Immature natural killer cell (primary cell): ENCODE results near the gene FXYD2. TPM values are rescaled to one million over a fixed set of nuclear protein-coding genes. Genes with fewer than 3 reads are reported as not detected.

Experiments
- DNase-seq, 3 donors: peaks; one replicate each; pipeline ENCODE4 v3.0.0; 2022; ENCODE audit warnings: mixed read lengths in 1 of 3
- H3K27ac Mint-ChIP-seq, 6 donors: one replicate each; pipeline ENCODE4 v1.8.0; 2020; ENCODE audit warnings: mixed read lengths in 6 of 6, mild to moderate bottlenecking in 5 of 6, inconsistent platforms in 4 of 6, moderate library complexity in 3 of 6
- H3K27me3 Mint-ChIP-seq, 3 donors: one replicate each; pipeline ENCODE4 v1.8.0; 2020 to 2021; ENCODE audit warnings: low read depth in 3 of 3, mild to moderate bottlenecking in 3 of 3, mixed read lengths in 3 of 3, moderate library complexity in 3 of 3, inconsistent platforms in 1 of 3
- H3K36me3 Mint-ChIP-seq, 3 donors: one replicate each; pipeline ENCODE4 v1.8.0; 2020; ENCODE audit warnings: mixed read lengths in 3 of 3, inconsistent platforms in 2 of 3, mild to moderate bottlenecking in 2 of 3
- H3K4me1 Mint-ChIP-seq, 2 donors: one replicate each; pipeline ENCODE4 v1.8.0; 2020; ENCODE audit warnings: inconsistent platforms in 2 of 2, mild to moderate bottlenecking in 2 of 2, mixed read lengths in 2 of 2, moderate library complexity in 1 of 2
- H3K4me3 Mint-ChIP-seq, 5 donors: one replicate each; pipeline ENCODE4 v1.8.0; 2020; ENCODE audit warnings: mild to moderate bottlenecking in 5 of 5, mixed read lengths in 5 of 5, inconsistent platforms in 3 of 5, moderate library complexity in 3 of 5
- H3K9me3 Mint-ChIP-seq, 6 donors: one replicate each; pipeline ENCODE4 v1.8.0; 2020; ENCODE audit warnings: mild to moderate bottlenecking in 6 of 6, mixed read lengths in 6 of 6, inconsistent platforms in 4 of 6, moderate library complexity in 3 of 6
- polyA plus RNA-seq, 3 donors: library from polyadenylated mRNA; unstranded; fragments of 300-500 nt; fragmentation: Illumina TruSeq; gene quantifications; one replicate each; pipeline ENCODE4 v1.2.3, GENCODE V29; 2021

The FXYD2 gene
- polyA plus RNA-seq, 3 donors from 2014 or later, result 1.3 to 12.0 (median 3.4) TPM

- Mint-ChIP-seq H3K36me3 (no peaks in the 10 kb centered on the region), H3K27me3 (peaks cover 2 to 5% (median 4%) of the 10 kb centered on the region in 3 donors), H3K4me1 (peaks cover 0 to 6% of the 10 kb centered on the region in 2 donors), H3K9me3 (no peaks in the 10 kb centered on the region), H3K4me3 (no peak overlapping the region), H3K27ac (no peak overlapping the region)
- DNase-seq, result no peak
Measured at GRCh38 chr11:117863383-117863782, 38.8 kb upstream of the FXYD2 start.

- H3K36me3 Mint-ChIP-seq, result no peaks in the 10 kb centered on the region
- H3K27me3 Mint-ChIP-seq, result peaks cover 2 to 5% (median 4%) of the 10 kb centered on the region in 3 donors
- H3K9me3 Mint-ChIP-seq, result no peaks in the 10 kb centered on the region
- no peak overlapping the region for H3K4me3 Mint-ChIP-seq
- no peak overlapping the region for H3K27ac Mint-ChIP-seq
- DNase-seq, result no peak
- peaks cover 0 to 6% of the 10 kb centered on the region in 2 donors for H3K4me1 Mint-ChIP-seq
Measured at GRCh38 chr11:117862753-117863152, 38.2 kb upstream of the FXYD2 start.

DNA sequence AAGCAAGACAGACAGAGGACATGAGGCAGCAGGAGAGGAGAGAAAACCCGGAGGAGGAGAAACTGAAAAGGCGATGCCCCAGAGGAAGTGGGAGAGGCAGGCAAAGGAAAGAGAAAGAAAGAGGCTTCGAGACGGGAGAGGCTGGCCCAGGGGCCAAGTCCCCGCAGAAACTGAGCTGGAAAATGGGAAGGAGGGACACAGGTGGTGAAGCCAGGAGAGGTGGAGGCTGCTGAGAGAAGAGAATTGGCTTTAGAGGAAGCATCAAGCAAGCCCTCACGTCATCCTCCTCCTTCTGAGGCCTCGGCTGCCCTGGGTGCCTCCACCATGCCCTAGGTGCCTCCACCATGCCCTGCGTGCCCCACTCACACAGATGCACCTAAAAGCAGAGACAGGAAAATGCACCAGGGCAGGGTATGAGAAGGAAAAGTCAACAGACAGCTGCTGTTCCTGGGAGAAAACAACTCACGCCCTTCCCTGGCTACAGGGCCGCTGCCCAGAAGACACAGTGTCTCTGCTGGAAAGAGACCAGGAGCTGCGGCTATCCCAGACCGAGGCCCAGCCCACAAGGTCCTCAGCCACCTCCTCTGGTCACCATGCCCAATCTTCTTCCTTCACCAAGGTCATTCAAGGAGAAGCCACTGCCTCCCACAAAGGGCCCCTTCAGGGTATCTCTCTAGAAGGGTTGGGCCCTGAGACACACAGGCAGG lies 37.6 kb upstream of the FXYD2 start:
- Mint-ChIP-seq H3K36me3 (no peaks in the 10 kb centered on the region), H3K4me1 (peaks cover 0 to 6% of the 10 kb centered on the region in 2 donors), H3K9me3 (no peaks in the 10 kb centered on the region), H3K4me3 (no peak overlapping the region), H3K27ac (no peak overlapping the region), H3K27me3 (peaks cover 2 to 5% (median 4%) of the 10 kb centered on the region in 3 donors)
- no peak for DNase-seq

GRCh38 chr11:117861151-117862018 lies 36.8 kb upstream of the FXYD2 start:
- Mint-ChIP-seq H3K36me3 (no peaks in the 10 kb centered on the region), H3K27me3 (peaks cover 2 to 7% (median 2%) of the 10 kb centered on the region in 3 donors), H3K27ac (no peak overlapping the region), H3K4me3 (no peak overlapping the region), H3K9me3 (no peaks in the 10 kb centered on the region), H3K4me1 (peaks cover 0 to 6% of the 10 kb centered on the region in 2 donors)
- no peak for DNase-seq

- Mint-ChIP-seq H3K27ac (no peak overlapping the region), H3K9me3 (no peaks in the 10 kb centered on the region), H3K4me3 (no peak overlapping the region), H3K36me3 (peaks cover 0 to 3% (median 0%) of the 10 kb centered on the region in 3 donors), H3K27me3 (peaks cover 2 to 3% (median 2%) of the 10 kb centered on the region in 3 donors), H3K4me1 (peaks cover 0 to 6% of the 10 kb centered on the region in 2 donors)
- no peak for DNase-seq
Measured at GRCh38 chr11:117860139-117860538, 35.6 kb upstream of the FXYD2 start.

DNA sequence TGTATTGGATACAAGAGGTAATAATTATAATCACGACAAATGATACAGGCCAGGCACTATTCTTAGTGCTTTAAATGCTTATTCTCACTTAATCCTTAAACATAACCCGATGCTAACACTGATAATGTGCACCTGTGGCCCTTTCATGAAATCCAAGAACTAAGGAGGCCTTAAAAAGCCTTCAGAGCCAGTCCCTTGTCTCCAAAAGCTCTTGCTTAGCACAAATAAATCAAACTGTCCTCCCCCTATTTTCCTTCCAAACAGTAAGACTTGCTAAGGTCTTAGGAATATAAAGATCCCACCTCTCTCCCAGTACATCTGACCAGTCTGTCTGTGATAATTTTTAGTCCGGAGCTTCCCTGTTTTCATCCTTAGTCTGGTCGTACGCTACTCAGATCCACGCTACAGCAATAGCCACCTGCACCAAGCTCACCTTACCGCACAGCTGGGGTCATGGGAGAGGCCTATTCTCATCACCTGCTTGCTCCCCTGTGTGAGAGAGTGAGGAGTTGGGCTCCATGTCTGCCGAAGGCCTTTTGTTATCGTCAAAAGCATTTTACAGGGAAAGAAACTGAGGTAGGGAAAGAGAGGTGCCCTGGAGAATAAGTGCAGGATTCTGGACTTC lies 35.1 kb upstream of the FXYD2 start:
- peaks cover 2 to 3% (median 2%) of the 10 kb centered on the region in 3 donors for H3K27me3 Mint-ChIP-seq
- DNase-seq, result no peak
- peaks cover 0 to 3% (median 0%) of the 10 kb centered on the region in 3 donors for H3K36me3 Mint-ChIP-seq
- no peaks in the 10 kb centered on the region for H3K9me3 Mint-ChIP-seq
- no peak overlapping the region for H3K4me3 Mint-ChIP-seq
- H3K27ac Mint-ChIP-seq, result no peak overlapping the region
- H3K4me1 Mint-ChIP-seq, result peaks cover 0 to 6% of the 10 kb centered on the region in 2 donors

- H3K36me3 Mint-ChIP-seq, result peaks cover 0 to 3% (median 0%) of the 10 kb centered on the region in 3 donors
- no peak overlapping the region for H3K4me3 Mint-ChIP-seq
- peaks cover 0 to 6% of the 10 kb centered on the region in 2 donors for H3K4me1 Mint-ChIP-seq
- H3K27ac Mint-ChIP-seq, result no peak overlapping the region
- no peak for DNase-seq
- H3K27me3 Mint-ChIP-seq, result peaks cover 2 to 3% (median 2%) of the 10 kb centered on the region in 3 donors
- H3K9me3 Mint-ChIP-seq, result no peaks in the 10 kb centered on the region
Measured at GRCh38 chr11:117859061-117859460, 34.5 kb upstream of the FXYD2 start.

- peaks cover 0 to 3% (median 0%) of the 10 kb centered on the region in 3 donors for H3K36me3 Mint-ChIP-seq
- peaks cover 0 to 6% of the 10 kb centered on the region in 2 donors for H3K4me1 Mint-ChIP-seq
- no peaks in the 10 kb centered on the region for H3K9me3 Mint-ChIP-seq
- no peak overlapping the region for H3K4me3 Mint-ChIP-seq
- H3K27me3 Mint-ChIP-seq, result peaks cover 7 to 8% (median 8%) of the 10 kb centered on the region in 3 donors
- DNase-seq, result no peak
- no peak overlapping the region for H3K27ac Mint-ChIP-seq
Measured at GRCh38 chr11:117857734-117858414, 33.3 kb upstream of the FXYD2 start.

DNA sequence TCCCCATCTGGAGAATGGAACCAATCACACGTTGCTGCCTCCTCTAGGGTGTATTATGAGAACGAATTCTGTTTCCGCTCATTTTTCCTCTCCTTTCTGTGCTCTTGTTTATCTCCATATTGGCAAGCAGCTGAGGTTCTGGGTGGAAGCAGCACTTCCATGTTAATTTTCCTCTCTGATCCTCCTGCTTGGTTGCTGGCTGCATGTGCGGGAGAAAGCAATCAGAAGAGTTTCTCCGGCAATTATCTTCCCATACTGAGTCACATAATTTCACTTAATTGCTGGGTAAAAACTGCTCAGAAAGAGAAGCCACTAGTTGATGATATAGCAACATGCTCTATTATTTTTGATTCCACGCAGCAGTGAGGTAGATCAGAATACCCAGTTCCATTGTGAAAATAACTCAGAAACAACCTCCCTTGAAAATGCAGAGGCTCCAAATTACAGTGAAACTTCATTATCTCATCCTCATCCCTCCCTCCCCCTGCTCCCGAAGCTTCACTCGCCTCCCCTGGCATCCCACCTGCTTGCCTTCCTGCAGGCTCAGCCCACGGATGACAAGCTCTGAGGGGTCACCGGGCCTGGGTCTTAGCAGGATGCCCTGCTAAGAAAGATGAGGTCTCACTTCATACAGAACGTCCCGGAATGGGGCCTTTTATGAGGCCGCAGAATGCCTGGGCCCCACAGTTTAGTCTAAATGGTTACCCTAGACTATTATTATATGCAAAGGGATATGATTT lies 31.5 kb upstream of the FXYD2 start:
- DNase-seq, result no peak
- Mint-ChIP-seq H3K9me3 (no peaks in the 10 kb centered on the region), H3K4me3 (no peak overlapping the region), H3K36me3 (peaks cover 0 to 8% (median 0%) of the 10 kb centered on the region in 3 donors), H3K27ac (no peak overlapping the region), H3K27me3 (peaks cover 13 to 14% (median 14%) of the 10 kb centered on the region in 3 donors), H3K4me1 (peaks cover 0 to 3% of the 10 kb centered on the region in 2 donors)

DNA sequence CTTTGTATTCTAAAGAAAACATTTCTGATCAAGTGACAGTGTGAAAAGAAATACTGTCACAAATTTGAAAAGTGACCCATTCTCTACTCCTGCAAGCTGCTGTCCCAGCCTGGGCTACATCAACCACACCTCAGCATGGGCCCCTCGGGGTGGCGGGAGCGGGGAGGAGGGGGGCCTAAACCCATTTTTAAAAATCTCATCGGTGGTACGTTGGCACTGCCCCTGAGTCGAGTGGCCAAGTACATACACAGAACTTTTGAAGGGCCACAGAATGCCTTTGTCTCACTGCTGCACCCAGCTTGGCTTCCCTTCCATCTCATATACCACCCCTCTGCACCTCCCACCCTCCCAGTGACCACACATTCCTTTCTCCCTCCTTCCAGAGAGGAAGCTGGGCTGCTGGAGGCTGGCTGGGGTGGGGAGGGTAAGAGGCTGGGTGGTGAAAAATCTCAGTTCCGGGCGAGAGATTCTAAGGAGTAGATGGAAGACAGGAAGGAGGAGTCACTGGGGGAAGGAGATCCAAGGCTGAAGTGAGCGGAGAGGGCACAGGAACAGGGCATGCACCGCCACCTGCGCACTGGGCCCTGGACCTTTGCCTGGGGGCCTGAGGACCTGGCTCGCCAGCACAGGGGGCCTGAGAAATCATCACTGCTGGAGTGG lies 30.8 kb upstream of the FXYD2 start:
- H3K4me1 Mint-ChIP-seq, result peaks cover 7% of the 10 kb centered on the region in 2 donors
- peaks cover 0 to 8% (median 0%) of the 10 kb centered on the region in 3 donors for H3K36me3 Mint-ChIP-seq
- no peak for DNase-seq
- no peak overlapping the region for H3K4me3 Mint-ChIP-seq
- H3K27ac Mint-ChIP-seq, result no peak overlapping the region
- no peaks in the 10 kb centered on the region for H3K9me3 Mint-ChIP-seq
- H3K27me3 Mint-ChIP-seq, result peaks cover 12 to 16% (median 14%) of the 10 kb centered on the region in 3 donors

DNA sequence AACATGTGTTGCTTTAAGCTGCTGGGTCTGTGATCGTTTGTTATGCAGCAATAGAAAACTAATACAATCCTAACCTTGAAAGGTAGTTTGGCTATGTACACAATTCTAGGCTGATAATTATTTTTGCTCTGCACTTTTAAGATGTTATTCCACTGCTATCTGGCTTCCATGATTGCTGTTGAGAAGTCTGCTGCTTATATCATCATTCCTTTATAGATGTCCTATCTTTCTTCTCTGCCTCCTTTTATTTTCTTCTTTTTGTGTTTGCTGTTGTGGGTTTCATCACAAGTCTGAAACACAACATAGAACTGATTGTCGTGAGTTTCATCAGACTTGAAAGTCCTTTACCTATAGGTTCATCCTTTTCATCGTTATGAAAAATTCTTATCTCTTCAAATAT lies 27.8 kb upstream of the FXYD2 start:
- H3K4me1 Mint-ChIP-seq, result peaks cover 15 to 17% of the 10 kb centered on the region in 2 donors
- DNase-seq, result no peak
- H3K9me3 Mint-ChIP-seq, result no peaks in the 10 kb centered on the region
- peaks cover 12 to 26% (median 14%) of the 10 kb centered on the region in 3 donors for H3K27me3 Mint-ChIP-seq
- no peak overlapping the region for H3K27ac Mint-ChIP-seq
- H3K36me3 Mint-ChIP-seq, result peaks cover 0 to 8% (median 6%) of the 10 kb centered on the region in 3 donors
- no peak overlapping the region for H3K4me3 Mint-ChIP-seq

GRCh38 chr11:117851852-117852251 lies 27.3 kb upstream of the FXYD2 start:
- Mint-ChIP-seq H3K36me3 (peaks cover 0 to 8% (median 6%) of the 10 kb centered on the region in 3 donors), H3K27ac (no peak overlapping the region), H3K4me3 (no peak overlapping the region), H3K9me3 (no peaks in the 10 kb centered on the region), H3K4me1 (peaks cover 15 to 17% of the 10 kb centered on the region in 2 donors), H3K27me3 (peaks cover 12 to 26% (median 14%) of the 10 kb centered on the region in 3 donors)
- DNase-seq, result no peak
